GM18861 (cell line): ENCODE data around the gene CDCA8.

Experiments
- ATAC-seq: cut with Tn5 transposase; IDR thresholded peaks from one replicate; pipeline ENCODE4 v1.9.1; 2021; ENCODE audit not compliant: unreplicated experiment

CDCA8 gene

DNA sequence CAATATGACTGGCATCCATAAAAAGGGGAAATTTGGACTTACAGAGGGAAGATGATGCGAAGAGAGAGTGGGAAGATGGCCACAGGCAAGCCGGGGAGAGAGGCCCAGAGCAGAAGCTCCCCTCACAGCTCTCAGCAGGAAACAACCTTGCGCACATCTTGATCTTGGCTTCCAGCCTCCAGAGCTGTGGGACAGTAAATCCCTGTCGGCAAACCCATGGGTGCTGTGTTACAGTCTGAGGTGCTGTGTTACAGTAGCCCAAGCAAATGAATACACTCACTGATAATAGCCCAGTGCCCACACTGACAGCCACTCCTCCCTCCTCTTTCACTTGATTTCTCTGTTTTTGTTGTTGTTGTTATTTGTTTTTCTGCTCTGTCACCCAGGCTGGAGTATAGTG is 22.4 kb downstream of the CDCA8 start:
- no peak for ATAC-seq

DNA sequence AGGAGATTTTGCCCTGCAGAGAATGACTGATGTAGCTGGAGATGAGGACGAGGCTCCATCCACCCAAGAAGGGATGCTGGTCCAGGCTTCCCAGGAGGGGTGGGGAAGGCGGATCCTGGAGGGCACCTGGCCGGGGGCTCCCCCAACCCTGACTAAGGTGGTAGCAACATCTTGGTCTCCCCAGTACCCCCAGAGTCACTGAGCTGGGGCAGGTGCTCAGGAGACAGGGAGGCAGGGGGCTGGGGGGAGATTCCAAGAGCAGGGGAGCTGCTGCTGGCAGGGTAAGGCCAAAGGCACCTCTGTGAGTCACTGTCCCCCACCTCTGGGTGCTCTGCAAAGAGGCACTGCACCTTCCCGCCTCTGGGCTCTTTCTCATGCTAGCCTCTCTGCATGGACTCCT is 24.0 kb downstream of the CDCA8 start:
- ATAC-seq = no peak

DNA sequence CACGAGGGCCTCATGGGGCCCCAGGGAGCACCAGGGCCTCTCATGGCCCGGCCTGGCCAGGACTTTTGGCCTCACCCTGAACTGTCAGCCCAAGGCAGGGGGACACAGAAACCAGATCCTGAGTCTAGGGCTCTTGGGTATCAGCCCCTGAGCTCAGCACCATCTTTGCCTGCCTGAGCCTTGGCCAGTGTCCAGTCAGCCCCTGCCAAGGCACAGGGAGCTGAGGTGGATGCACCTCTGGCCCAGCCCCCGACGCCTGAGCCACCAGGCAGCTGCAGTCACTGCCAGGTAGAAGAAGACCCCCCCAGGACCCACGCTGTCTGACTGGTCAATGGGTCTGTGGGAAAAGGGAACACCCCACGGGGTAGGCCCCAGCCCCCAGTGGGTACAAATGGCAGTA is 25.3 kb downstream of the CDCA8 start:
- ATAC-seq = no peak

DNA sequence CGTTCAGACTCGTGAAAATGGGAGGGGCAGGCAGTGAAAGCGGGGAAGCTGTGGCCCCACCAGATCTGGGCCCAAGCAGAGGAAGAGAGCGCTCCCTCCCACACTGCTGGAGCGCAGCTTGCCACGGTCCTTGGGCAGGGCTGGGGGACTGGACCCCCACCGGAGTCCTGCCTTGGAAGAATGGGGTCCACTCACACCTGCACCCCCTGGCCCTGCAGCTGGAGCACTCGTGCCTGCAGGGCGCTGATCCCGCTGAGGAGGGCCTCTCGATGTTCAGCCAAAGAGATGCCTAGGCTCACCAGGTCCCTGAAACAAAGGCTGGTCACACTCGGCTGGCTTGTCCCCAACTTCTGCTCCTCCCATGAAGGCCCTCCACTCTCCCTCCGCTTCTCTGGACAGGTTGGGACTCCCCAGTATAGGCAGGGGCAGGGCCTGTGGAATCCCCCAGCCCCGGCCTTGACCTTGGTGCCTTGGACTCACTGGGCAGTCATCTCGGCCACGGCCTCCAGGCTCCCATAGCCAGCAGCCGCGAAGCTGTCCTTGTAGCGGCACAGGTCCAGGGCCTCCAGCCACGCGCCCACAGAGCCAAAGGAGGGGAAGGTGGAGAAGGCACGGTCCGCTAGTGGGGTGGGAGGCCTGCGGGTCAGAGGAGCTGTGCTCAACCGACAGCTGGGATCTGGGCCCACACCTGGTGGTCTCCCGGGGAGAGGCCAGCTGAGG is 26.0 kb downstream of the CDCA8 start:
- no peak for ATAC-seq

DNA sequence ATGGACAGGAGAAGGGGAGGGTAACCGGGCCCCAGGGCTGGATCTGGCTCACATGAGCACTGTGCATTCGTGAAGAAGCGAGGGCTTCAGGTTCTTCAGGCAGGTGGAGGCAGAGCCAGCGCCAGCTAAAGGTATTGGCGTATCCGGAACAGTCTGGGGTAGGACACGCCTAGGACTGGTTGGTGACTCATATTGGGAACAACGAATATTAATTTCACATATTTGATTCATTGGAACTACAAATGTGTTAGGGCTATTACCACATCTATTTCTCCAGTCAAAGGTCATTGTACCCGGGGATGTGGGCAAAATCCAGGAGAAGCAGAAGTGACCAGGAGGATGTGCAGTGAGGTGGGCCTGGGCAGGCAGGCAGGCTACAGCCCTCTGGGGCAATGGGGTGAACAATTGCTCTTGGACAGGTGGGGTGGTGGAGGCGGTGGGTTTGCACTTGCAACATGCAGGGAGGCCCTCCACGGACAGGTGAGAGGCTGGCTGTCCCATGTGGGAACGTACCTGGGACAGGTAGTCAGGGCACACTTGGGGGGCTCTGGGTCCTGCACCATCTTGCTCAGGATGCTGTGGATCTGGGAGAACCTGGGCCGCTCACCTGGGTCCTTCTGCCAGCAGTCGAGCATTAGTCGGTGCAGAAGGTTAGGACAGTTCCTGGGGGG is 26.7 kb downstream of the CDCA8 start:
- no peak for ATAC-seq

DNA sequence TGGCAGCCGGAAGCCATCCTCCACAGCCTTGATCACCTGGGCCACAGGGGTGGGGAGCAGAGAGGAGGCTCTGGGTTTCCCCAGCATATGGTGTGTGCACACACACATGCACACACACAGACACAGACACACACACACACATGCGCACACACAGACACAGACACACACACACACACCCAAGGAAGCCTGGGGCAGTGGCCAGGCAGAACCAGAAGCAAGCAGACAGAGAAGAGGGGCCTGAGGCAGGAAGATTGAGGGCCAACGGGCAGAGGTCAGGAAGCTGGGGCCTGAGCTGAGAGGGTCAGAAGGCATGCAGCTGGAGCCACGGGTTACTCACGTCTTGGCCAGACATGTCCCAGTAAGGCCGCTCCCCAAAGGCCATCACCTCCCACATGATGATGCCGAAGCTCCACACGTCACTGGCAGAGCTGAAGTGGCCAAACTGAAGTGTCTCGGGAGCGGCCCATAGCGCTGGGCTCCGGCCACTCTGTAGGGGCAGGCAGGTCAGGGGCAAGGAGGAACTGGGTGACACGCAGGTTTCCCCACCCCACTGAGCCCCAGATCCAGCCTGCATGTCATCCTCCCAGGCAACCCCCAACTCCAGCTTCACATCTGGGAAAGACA is 27.4 kb downstream of the CDCA8 start:
- no peak for ATAC-seq

DNA sequence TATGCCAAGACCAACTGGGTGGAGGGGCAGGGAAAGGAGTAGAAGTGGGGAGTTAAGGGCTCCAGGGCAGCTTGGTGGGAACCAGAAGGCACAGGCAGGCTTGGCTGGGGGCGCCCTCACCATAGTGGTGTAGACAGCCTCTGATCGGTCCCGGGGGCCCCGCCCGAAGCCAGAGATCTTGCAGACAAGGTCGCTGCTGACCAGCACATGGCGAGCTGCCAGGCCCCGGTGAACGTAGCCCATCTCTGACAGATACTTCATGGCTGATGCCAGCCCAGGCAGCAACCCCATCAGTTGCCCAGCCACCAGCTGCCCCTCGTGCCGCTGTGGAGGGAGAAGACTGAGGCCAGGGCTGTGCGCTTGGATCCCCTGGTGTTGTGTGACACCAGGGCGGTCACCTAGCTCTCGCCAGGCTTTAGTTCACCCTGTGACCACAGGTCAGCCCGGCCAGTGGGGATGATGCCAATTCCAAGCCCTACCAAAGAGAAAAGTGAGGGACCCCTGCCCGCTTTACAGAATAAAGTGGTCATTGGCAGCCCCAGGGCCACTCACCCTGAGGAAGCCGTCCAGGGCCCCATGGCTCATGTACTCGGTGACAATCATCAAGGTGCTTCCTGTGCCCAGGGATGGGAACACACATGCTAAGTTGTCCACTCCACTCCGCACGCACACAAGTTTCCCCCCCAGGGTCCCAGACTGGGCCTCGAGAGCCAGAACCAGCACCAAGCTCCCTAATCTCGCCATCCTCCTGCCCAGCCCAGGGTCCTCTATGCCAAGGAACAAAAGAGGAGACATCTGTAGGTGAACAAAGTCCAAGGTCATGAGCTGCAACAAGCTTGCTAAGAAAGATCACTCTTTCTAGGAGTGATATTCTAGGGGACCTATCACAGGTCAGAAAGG is 28.2 kb downstream of the CDCA8 start:
- no peak for ATAC-seq

DNA sequence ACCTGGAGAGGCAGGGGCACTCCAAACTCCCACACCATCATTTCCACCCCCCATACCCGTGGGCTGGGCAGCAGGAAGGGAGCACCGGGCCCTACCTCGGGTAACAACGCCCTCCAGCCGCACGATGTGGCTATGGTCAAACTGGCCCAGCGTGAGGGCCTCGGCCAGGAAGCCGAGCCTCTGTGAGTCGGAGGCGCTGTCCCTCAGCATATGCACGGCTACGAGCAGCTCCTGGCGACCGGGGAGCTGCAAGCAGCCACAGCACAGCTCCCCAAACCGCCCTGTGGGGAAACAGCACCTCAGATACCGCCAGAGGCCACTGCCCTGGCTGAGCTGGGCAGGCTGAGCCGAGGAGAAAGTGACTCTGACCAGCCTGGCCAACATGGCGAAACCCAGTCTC is 29.2 kb downstream of the CDCA8 start:
- ATAC-seq = no peak

DNA sequence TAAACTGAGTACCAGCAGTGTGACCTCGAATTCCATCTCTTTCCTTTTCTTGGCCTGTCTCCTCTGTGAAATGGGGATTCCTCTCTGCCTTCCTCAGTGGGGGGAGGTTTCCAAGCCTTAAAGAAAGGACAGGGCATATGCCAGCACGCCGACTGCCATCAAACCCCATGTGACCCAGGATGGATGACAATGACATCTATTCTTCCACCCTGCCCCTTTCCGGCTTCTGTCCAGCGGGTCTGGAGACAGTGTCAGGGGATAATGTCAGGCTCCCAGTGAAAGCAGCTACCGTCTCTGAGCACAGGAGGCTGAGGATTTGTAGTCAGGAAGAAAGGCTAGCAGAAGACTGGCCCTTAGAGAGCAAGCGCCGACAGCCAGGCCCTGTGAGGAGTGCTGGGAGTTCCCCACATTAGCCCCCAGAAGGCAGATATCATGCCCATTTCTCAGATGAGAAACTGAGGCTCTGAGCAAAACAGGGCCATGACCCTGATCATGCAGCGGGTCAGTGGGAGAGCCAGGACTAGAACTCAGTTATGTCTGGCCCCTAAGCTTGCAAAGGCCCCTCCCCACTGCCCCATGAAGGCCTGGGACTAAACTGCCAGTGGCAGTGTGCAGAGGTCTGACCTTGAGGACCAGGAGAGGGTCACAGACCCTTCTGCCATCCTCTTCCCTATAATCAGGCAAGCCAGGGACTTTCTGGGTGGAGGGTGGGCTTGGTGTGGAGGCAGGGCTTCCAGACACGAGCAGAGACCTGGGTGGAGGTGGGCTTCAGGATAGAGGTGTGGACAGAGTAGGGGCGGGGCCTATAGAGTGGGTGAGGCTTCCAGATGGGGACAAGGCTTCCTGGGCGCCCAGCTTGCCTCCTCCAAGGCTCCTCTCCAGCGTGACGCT is 30.1 kb downstream of the CDCA8 start:
- no peak for ATAC-seq

DNA sequence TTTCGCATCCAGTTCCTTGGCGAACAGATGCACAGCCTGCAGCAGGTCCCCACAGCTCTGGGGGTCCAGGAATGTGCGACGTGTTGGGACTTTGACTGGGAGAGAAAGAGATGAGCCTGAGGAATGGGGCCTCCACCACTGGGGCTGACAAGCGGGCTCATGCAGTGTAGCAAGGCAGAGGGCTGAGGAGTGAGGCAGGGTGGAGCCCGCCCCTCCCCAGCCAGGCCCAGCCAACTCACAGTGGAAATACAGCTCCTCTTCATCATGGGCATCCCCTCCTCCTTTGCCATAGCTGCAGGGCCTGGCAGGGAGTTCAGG is 30.7 kb downstream of the CDCA8 start:
- no peak for ATAC-seq

DNA sequence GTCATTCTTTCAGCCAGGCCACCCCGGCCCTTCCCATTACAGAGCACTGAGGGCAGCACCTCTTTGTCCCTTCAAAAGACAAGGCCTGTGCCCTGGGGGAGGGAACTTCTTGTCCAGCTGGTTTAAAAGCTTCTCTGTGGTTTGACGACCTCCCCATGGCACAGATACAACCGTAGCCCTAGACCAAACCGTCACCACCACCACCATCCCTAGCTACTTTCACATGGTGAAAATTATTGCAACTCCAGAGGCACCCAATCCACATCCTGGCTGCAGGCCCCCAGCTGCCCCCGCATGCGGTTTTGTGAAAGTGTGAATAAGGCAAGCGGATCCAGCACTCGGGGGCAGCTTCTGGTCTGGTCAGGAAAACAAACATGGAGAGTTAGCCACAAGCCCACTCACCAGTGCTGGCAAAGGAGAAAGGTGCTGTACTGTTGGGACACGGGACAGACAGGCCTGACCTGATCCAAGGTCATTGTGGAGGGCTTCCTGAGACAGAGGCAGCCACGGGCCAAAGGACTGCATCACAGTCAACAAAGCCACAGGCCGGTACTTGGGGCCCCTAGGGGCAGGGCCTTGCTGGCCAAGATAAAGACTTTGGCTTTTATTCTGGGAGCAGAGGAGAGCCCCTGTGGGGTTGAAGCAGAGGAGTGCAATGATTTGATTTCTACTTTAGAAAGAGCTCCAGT is 31.2 kb downstream of the CDCA8 start:
- ATAC-seq = no peak

DNA sequence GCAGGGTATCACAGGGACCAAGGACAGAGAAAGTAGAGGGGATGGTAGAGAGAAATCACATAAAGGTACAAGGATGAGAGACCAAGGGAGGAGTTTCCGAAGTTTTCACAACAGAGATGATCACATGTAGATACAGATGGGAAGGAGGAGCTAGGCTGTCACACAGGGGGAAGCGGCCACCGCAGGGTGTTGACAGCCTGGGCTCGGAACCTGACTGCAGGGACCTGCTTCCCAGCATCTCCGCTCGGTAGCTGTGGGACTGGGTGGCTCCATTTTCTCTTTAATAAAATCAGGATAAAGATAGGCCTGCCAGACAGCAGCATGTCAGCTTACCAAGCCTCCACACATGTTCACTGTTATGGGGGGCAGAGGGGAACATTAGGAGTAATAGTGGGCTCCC is 32.3 kb downstream of the CDCA8 start:
- ATAC-seq = no peak

DNA sequence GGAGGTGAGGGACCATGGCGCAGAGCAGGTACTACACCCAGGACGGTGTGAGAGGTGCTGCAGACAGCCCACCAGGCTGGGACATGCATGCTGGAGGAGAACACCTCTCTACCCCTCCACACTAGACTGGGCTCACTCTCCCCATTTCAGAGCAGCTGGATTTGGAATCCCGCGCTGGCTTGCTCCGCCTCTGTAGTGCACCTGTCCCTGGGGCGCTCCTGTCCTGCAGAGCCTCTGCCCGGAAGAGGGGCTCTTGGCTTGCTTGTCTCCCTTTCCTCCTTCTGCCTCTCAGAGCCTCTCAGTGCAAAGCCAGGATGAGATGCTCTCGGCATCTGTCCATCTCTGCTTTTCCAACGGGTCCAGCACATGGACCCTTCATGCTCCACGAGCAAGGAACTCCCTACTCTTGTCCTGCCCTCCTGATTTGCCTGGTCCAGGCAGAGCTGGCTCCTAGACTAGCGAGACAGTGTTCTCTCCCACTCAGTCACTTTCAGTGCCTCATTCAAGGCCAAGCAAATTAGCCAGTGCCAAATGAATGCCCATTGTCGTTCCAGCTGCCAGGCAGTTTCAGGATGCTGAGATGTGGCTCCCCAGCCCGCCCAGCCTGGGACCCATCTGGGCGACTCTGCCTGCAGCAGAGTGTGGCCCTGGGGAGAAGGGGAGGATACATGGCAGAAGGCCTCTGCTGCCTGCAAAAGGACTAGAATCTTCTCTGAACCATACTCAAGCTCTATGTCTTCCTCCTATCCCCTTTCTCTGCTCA is 33.7 kb downstream of the CDCA8 start:
- no peak for ATAC-seq

DNA sequence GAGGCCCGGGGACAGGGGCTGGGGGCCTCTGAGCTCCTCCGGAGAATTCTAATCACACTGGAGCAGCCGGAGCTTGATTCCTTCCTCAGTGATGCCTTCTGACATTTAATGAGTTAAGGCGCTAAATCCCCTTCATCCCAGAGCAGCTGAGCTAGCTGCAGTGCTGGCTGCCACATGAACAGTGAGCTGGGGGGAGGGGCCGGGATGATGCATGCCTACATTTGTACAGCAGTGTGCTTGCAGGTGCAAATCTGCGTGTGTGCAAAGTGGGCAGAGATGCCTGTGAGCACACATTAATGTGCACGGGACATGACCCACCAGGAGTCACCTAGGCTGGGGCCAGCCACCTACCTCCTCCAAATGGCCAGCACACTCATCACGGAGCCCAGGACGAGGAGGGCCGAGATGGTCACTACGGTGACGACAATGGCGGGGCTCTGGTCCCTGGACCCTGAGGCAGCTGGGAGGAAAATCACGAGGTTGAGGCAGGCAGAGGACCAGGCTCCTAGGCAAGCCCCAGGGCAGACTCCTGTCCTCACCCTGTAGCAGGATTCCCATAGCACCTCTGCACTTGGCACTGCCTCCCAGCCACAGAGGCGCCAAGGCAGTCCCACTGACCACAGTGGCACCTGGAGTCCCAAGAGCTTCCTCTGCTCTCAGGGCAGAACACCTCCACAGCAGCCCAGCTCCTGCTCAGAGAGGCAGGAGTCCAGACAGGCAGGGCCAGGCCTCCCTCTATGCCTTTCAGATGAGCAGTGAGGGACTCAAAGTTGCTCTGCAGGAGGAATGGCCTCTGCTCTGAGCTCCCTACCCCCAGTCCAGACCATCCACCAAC is 34.7 kb downstream of the CDCA8 start:
- ATAC-seq = no peak

DNA sequence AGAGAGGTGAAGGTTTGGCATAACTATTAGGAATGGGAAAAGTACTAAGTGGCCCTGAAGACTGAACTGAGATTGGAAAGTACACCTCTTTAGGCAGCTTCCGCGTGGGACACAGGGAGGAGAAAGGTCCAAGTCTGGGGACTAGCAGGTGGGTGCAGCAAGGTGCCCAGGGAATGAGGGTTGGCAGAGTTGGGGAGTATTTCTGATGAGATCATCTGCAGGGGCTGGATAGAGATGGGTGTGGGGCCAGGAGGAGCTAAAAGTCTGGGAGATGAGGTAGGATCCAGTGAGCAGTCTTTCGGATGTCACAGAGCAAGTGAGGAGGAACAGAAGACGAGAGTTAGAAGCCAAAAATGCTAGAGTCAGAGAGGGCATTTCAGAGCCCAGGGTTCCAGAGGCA is 36.1 kb downstream of the CDCA8 start:
- ATAC-seq = no peak

DNA sequence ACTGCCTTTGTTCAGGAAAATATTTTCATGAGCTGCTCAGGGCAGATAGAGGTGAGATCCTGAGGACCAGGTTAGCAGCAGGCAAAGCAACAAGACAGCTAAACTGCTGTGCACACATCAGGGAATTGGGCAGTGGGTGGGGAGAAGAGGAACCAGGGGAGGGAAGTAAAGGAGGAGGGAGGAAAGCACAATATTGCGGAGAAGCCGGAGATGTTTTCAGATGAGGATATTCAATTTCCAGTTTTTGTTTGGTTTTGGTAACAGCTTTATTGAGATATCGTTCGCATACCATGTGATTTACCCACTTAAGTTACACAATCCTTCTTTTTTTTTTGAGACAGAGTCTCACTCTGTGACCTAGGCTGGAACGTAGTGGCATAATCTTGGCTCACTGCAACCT is 38.1 kb downstream of the CDCA8 start:
- ATAC-seq = no peak

DNA sequence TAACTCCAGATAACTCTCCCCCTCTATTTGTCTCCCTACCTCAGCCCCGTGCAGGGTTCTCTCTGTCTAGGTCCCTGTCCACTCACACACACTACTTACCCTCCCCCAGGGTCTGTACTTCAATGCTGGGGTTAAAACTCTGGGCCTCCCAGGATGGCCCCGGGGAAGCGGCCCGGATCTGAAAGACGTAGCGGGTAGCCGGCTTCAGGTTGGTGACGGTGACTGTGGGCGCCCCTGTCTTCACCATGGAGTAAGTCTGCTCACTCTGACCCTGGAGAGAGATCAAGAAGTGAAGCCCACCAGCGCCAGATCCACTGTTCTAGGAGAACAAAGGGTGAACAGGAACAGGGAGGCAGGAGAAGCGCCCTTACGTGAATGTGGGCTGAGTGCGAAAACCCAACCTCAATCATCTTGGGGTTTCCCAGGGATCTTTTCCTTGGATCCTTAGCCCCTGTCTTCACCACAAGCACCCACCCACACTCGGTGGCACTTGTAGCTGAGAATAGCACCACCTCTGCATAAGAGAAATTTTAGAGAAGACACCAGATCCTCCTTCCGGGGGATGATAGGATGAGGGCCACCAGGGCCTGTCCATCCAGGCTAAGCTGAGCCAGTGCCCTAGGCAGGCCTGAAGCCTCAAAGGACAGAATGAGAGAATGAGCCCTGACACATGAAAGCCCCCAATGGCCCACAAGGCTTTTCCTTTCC is 39.1 kb downstream of the CDCA8 start:
- ATAC-seq = no peak
